Body of pancreas (tissue), 4 donors: ENCODE measurements around the gene GRM4. TPM values are rescaled to one million over a fixed set of nuclear protein-coding genes. Genes with fewer than 3 reads are reported as not detected.

ENCODE experiments used
- ATAC-seq: fragments of 150-250 bp; one replicate; pipeline ENCODE4 v1.9.1; 2016
- DNase-seq, 4 donors: peaks; one replicate each; pipeline ENCODE4 v3.0.0-alpha.2; 2019
- H3K27ac ChIP-seq, 4 donors: fragments of 200-600 bp; sonication (generic); 1 replicate in 3 of 4; 2 replicates in 1 of 4; pipeline versions ENCODE4 v1.5.1 to v1.6.1; 2016 to 2019; ENCODE audit warnings: mild to moderate bottlenecking in 1 of 4, mixed read lengths in 1 of 4, moderate library complexity in 1 of 4
- H3K27me3 ChIP-seq, 2 donors: fragments of 200-600 bp; sonication (generic); one replicate each; pipeline ENCODE4 v1.6.0; 2016; ENCODE audit warnings: mild to moderate bottlenecking in 1 of 2
- H3K36me3 ChIP-seq, 2 donors: fragments of 200-600 bp; sonication (generic); replicated peaks in 1 of 2; 2 replicates each; pipeline ENCODE4 v1.5.1; 2016; ENCODE audit warnings: low read depth in 2 of 2; ENCODE audit not compliant: insufficient read depth in 1 of 2
- H3K4me1 ChIP-seq: fragments of 200-600 bp; sonication (generic); one replicate; pipeline ENCODE4 v1.6.0; 2016
- H3K4me3 ChIP-seq, 2 donors: fragments of 200-600 bp; sonication (generic); 1 replicate in 1 of 2; 2 replicates in 1 of 2; pipeline ENCODE4 v1.5.1; 2016 to 2019
- H3K9me3 ChIP-seq, 3 donors: fragments of 200-600 bp; sonication (generic); 1 replicate in 2 of 3; 2 replicates in 1 of 3; pipeline ENCODE4 v1.5.1; 2016
- POLR2A ChIP-seq, 3 donors: fragments of 450-650 bp; IDR thresholded peaks; one replicate each; pipeline ENCODE4 v1.6.1; 2016; ENCODE audit warnings: antibody characterized with exemption in 3 of 3, mild to moderate bottlenecking in 2 of 3
- WGBS, 2 donors: methylation state at CpG; one replicate each; pipeline ENCODE4 v1.1.5; 2017; 5-methylcytosine and 5-hydroxymethylcytosine counted together
- intact Hi-C: fragments of 100-400 bp; cut with DNase I; formaldehyde crosslinking; loops from one replicate; pipeline ENCODE4 v1.15.1; 2023
- total RNA-seq, 2 donors: library from RNA; depleted of rRNA; stranded (reverse); fragments of >200 nt; gene quantifications; one replicate each; pipeline ENCODE4 v1.1.0, GENCODE V29; 2016
- TF ChIP-seq, protein P1 (sequence below), 7 experiments: fragments of 450-650 bp in 4 of 7; fragments of 200-600 bp in 3 of 7; sonication (generic) in 3 of 7; IDR thresholded peaks; one replicate each; pipeline ENCODE4 v1.5.1; 2016 to 2019; ENCODE audit warnings: antibody characterized with exemption in 7 of 7

The GRM4 gene
- total RNA-seq, 2 donors from 2014 or later: 0.33 TPM; not detected in 1

DNA sequence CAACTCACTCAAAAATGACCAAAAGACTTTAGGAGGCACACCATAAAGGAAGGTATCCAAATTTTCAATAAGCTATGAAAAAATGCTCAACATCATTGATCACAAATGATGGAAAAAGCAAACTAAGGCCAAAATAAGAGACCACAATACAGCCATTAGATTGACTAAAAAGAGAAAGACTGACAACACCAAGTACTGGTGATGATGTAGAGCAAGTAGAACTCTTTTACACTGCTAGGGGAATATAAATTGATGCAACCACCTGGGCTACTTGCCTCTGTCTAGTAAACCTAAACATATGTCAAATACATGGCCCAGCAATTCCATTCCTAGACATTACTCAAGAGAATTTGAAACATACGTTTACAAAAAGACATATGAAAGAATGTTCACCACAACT is 148.6 kb downstream of the GRM4 start:
- ATAC-seq: no peak

DNA sequence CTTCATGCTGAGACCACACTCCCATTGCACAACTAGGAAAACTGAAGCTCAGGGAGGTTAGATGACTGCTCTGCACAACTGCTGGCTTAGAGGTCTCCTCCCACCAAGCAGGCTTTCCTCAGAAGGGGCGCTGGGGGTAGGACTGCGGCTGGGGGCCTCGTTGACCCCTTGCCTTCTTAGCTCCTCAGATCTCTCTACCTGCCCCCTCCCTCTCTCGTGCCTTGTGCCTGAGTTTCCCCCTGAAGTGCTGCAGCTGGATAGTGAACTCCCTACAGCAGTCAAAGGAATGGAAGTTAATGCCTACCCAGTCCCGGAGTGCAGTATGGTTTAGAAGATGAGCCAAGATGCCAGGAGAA is 149.8 kb downstream of the GRM4 start:
- ATAC-seq (no peak), DNase-seq (no peak)
- Histone ChIP-seq H3K4me3 (no peak overlapping the region), H3K9me3 (no peaks in the 10 kb centered on the region), H3K4me1 (no peaks in the 10 kb centered on the region), H3K27me3 (no peaks in the 10 kb centered on the region), H3K36me3 (no peaks in the 10 kb centered on the region), H3K27ac (no peak overlapping the region)
- intact Hi-C loops: no loop called here
- WGBS, 2 donors: 76 to 77% methylated on average over 5 of the region's 5 CpGs
- TF ChIP-seq POLR2A (IDR thresholded peaks at IDR 0.05): no peak
- TF ChIP-seq, protein P1, sequence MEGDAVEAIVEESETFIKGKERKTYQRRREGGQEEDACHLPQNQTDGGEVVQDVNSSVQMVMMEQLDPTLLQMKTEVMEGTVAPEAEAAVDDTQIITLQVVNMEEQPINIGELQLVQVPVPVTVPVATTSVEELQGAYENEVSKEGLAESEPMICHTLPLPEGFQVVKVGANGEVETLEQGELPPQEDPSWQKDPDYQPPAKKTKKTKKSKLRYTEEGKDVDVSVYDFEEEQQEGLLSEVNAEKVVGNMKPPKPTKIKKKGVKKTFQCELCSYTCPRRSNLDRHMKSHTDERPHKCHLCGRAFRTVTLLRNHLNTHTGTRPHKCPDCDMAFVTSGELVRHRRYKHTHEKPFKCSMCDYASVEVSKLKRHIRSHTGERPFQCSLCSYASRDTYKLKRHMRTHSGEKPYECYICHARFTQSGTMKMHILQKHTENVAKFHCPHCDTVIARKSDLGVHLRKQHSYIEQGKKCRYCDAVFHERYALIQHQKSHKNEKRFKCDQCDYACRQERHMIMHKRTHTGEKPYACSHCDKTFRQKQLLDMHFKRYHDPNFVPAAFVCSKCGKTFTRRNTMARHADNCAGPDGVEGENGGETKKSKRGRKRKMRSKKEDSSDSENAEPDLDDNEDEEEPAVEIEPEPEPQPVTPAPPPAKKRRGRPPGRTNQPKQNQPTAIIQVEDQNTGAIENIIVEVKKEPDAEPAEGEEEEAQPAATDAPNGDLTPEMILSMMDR (IDR thresholded peaks at IDR 0.05): no peak

More for the DNA sequence above, 148.6 kb downstream of the GRM4 start:
- no peak for DNase-seq
- Histone ChIP-seq H3K9me3 (no peaks in the 10 kb centered on the region), H3K27me3 (no peaks in the 10 kb centered on the region), H3K4me1 (no peaks in the 10 kb centered on the region), H3K4me3 (no peak overlapping the region), H3K36me3 (no peaks in the 10 kb centered on the region), H3K27ac (no peak overlapping the region)
- intact Hi-C loops: no loop called here
- WGBS, 2 donors: 87 to 88% methylated on average over 1 of the region's 1 CpG
- no peak for TF ChIP-seq POLR2A (IDR thresholded peaks at IDR 0.05)
- TF ChIP-seq, protein P1 (IDR thresholded peaks at IDR 0.05): no peak

GRCh38 chr6:33995309-33996119 is 150.4 kb downstream of the GRM4 start:
- no peaks in the 10 kb centered on the region for H3K27me3 ChIP-seq
- no peaks in the 10 kb centered on the region for H3K4me1 ChIP-seq
- peak overlapping the region in 2 of 4 donors; percentile 36 to 57 for H3K27ac ChIP-seq
- DNase-seq (peak in 1 of 4 donors; percentile 23), ATAC-seq (peak; percentile 33)
- 35 to 37% methylated on average over 8 to 9 of the region's 9 CpGs for WGBS, 2 donors
- no peak overlapping the region for H3K4me3 ChIP-seq
- H3K9me3 ChIP-seq: no peaks in the 10 kb centered on the region
- no peak for TF ChIP-seq POLR2A (IDR thresholded peaks at IDR 0.05)
- TF ChIP-seq, protein P1 (IDR thresholded peaks at IDR 0.05): no peak
- H3K36me3 ChIP-seq: no peaks in the 10 kb centered on the region
- intact Hi-C loops: no loop called here

DNA sequence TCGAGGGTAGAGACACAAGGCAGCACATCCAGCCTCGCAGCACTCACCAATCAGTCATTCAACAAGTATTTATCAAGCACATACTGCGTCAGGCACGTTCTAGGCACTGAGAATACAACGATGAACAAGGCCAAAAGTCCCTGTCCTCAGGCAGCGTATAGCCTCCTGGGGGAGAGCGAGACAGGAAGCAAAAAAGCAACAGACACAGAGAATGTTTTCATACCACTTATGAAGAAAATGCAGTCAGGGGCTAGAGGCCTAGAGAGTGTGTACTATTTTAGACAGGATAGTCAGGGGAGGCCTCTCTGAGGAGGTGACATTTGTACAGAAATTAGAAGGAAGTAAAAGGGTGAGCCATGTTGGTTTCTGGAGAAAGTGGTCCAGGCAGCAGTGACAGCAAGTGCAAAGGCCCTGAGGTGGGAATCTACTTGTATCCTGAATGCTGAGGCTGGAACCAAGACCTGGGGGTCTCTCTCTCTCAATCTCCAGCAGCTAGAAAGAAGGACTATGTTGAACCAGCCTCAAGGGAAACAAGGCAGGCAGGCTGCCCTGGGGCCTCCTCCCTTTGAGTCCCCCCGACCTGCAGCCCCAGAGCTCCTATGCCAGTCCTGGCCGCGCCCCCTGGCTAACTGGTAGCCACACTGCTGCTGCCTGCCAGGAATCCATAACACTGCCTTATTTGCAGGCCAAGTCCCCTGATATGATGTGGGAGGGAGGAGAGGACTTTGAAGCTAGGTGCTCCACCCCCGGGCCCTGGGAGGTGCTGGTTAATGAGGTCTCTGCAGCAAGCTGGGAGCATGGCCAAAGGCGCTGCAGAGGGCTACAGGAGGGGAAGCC is 151.2 kb downstream of the GRM4 start:
- intact Hi-C loops: no loop called here
- TF ChIP-seq, protein P1 (IDR thresholded peaks at IDR 0.05): peak in 2 of 7 experiments; percentile 17 to 25
- no peak for TF ChIP-seq POLR2A (IDR thresholded peaks at IDR 0.05)
- 69 to 75% methylated on average over 12 of the region's 12 CpGs for WGBS, 2 donors
- Histone ChIP-seq H3K9me3 (no peaks in the 10 kb centered on the region), H3K27me3 (no peaks in the 10 kb centered on the region), H3K36me3 (no peaks in the 10 kb centered on the region), H3K4me1 (no peaks in the 10 kb centered on the region), H3K27ac (peak overlapping the region in 2 of 4 donors; percentile 36 to 57), H3K4me3 (no peak overlapping the region)
- peak; percentile 92 for ATAC-seq
- DNase-seq: peak; percentile 45 to 81 (median 58)
